Heart left ventricle (tissue), 16 donors: ENCODE results near the gene PAM16. TPM values are rescaled to one million over a fixed set of nuclear protein-coding genes. Genes with fewer than 3 reads are reported as not detected.

Experiments used
- ATAC-seq, 4 donors: fragments of 200-7000 bp; cut with Tn5 transposase; one replicate each; pipeline ENCODE4 v1.9.1; 2020 to 2022; ENCODE audit warnings: moderate library complexity in 4 of 4, mild to moderate bottlenecking in 3 of 4, moderate number of reproducible peaks in 1 of 4
- DNase-seq, 5 donors: peaks; one replicate each; pipeline ENCODE4 v3.0.0-alpha.2; 2020
- H3K27ac ChIP-seq, 12 donors: fragments of 200-600 bp; sonication (generic) in 4 of 12; one replicate each; pipeline versions ENCODE4 v1.5.0 to v1.8.0; 2016 to 2022; ENCODE audit warnings: mild to moderate bottlenecking in 2 of 12
- H3K27me3 ChIP-seq, 9 donors: fragments of 200-600 bp; sonication (generic) in 2 of 9; one replicate each; pipeline versions ENCODE4 v1.5.1 to v1.8.0; 2016 to 2022; ENCODE audit warnings: mild to moderate bottlenecking in 3 of 9
- H3K36me3 ChIP-seq, 9 donors: fragments of 200-600 bp; sonication (generic) in 2 of 9; one replicate each; pipeline versions ENCODE4 v1.5.0 to v1.8.0; 2018 to 2022; ENCODE audit warnings: mild to moderate bottlenecking in 2 of 9
- H3K4me1 ChIP-seq, 12 donors: fragments of 200-600 bp; sonication (generic) in 4 of 12; one replicate each; pipeline versions ENCODE4 v1.5.0 to v1.8.0; 2016 to 2022; ENCODE audit warnings: mild to moderate bottlenecking in 3 of 12
- H3K4me3 ChIP-seq, 12 donors: fragments of 200-600 bp; sonication (generic) in 4 of 12; one replicate each; pipeline versions ENCODE4 v1.5.0 to v1.8.0; 2017 to 2022; ENCODE audit warnings: mild to moderate bottlenecking in 9 of 12, moderate library complexity in 4 of 12
- H3K9me3 ChIP-seq, 12 donors: fragments of 200-600 bp; sonication (generic) in 4 of 12; one replicate each; pipeline versions ENCODE4 v1.5.0 to v1.8.0; 2016 to 2022; ENCODE audit warnings: mild to moderate bottlenecking in 1 of 12
- CTCF ChIP-seq, 12 donors: fragments of 200-600 bp; sonication (generic) in 4 of 12; IDR thresholded peaks; one replicate each; pipeline versions ENCODE4 v1.5.0 to v1.8.0; 2018 to 2022; ENCODE audit warnings: antibody characterized with exemption in 12 of 12, mild to moderate bottlenecking in 5 of 12
- POLR2A ChIP-seq, 2 donors: fragments of 450-650 bp; IDR thresholded peaks; one replicate each; pipeline ENCODE4 v1.6.1; 2017; ENCODE audit warnings: antibody characterized with exemption in 2 of 2, mild to moderate bottlenecking in 2 of 2, moderate library complexity in 2 of 2
- WGBS, 4 donors: extraction: QIAGEN DNeasy Blood & Tissue Kit in 2 of 4; methylation state at CpG; one replicate each; pipeline versions ENCODE4 v1.1.5 to v1.1.7; 2013 to 2018; 5-methylcytosine and 5-hydroxymethylcytosine counted together
- intact Hi-C, 10 donors: fragments of 100-400 bp; cut with DNase I; formaldehyde crosslinking; loops; one replicate each; pipeline versions ENCODE4 v1.11.1 to v1.14.2; 2022
- polyA plus RNA-seq, 2 donors: library from polyadenylated mRNA; stranded (reverse); fragments of 200-250 nt; gene quantifications; one replicate each; pipeline ENCODE4 v1.2.3, GENCODE V29; 2013
- total RNA-seq, 9 donors: library from RNA; depleted of rRNA in 2 of 9; stranded (reverse); fragments of >200 nt in 2 of 9; fragmentation: NEBNext Ultra II Directional in 3 of 9; extraction: Animal tissue kit (Norgen Biotek cat#: 25700) in 3 of 9; gene quantifications; one replicate each; pipeline versions ENCODE4 v1.1.0 to v1.2.4, GENCODE V29; 2016 to 2023
- donor health status: ischemic (EF 13 %, LVEDD 7.1; RV severe dilation, severe dysfunction).
- donor health status: healthy with polysubstance abuse.
- donor health status: DM: no; HTN: yes; CAD: no.
- donor health status: DM: no; HTN: no; CAD: no.
- donor health status: ischemic (EF 25% LVEDD 6.9; RV normal size, moderate dysfunction).
- donor health status: ischemic (EF 25% LVEDD 5.7; RV mildly dilated, moderate dysfunction).
- donor health status: healthy.
- donor health status: DM: yes; HTN: yes; CAD: no.
- donor health status: ischemic (EF 35%, LVEDD 5.7; RV mildly dilated, moderate dysfunction).
- donor health status: nonischemic (EF 11% LVEDD 7.7; RV severe dilation, severe dysfunction).
- donor health status: DM: yes; HTN: yes; CAD: no.
- donor health status: PGD.
- donor health status: ischemic (EF 29% LVEDD 5.4; RV normal size, mild dysfunction).
- donor health status: nonischemic (EF 23%, LVEDD 6.1; RV moderate dilation, normal function).

Gene PAM16
- total and polyA plus RNA-seq, 11 donors: 32.7 to 210 (median 65.0) TPM

DNA sequence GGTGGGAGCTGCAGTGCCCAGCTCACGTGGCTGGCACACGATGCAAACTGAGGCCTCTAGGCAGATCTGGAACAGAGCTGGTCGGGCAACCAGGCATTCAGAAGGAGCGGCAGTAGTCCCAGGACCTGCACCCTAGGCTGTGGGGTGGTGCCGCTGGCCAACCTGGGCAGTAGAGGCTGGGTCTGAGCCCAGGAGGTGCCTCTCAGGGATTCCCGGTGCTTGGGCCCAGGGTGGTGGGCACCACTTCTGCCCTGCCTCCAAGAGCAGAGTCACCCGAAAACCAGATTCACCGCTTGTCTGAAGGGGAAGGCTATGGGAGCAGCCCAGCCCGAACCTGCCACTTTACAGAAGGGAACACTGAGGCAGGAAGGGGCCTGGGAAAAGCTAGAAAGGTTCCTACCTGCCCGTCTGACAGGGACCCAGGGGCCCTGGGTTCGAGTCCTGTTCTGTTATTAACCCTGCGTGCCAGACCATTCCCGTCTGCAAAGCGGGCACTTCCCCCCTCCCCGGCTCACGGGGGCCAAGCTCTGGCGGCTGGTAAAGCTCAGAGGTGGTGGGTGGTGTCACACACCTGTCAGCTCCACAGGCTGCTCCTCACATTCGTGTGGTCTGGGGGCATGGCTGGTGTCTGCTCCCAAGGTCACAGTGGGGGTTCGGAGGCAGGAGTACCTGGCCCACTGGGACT is 18.4 kb downstream of the PAM16 start:
- TF ChIP-seq POLR2A (IDR thresholded peaks at IDR 0.05): no peak
- no peak for TF ChIP-seq CTCF (IDR thresholded peaks at IDR 0.05)
- intact Hi-C loops: loop anchor here in 6 of 10 donors (5.0 to 10.0 kb wide), 4 partner anchors 128 to 348 kb away; no protein-coding TSS in a partner anchor
- WGBS, 4 donors: 86 to 91% (median 87%) methylated on average over 10 to 19 of the region's 19 CpGs
- Histone ChIP-seq H3K27ac (no peak overlapping the region), H3K27me3 (no peaks in the 10 kb centered on the region), H3K36me3 (peaks cover 0 to 55% (median 45%) of the 10 kb centered on the region in 9 donors), H3K9me3 (no peaks in the 10 kb centered on the region), H3K4me1 (peaks cover 6 to 31% (median 28%) of the 10 kb centered on the region in 12 donors), H3K4me3 (no peak overlapping the region)
- DNase-seq (no peak), ATAC-seq (no peak)

- peaks cover 0 to 48% (median 40%) of the 10 kb centered on the region in 9 donors for H3K36me3 ChIP-seq
- H3K27me3 ChIP-seq: no peaks in the 10 kb centered on the region
- ATAC-seq (no peak), DNase-seq (no peak)
- no peak overlapping the region for H3K27ac ChIP-seq
- H3K9me3 ChIP-seq: no peaks in the 10 kb centered on the region
- intact Hi-C loops: loop anchor here in 6 of 10 donors (5.0 to 10.0 kb wide), 4 partner anchors 127 to 347 kb away; no protein-coding TSS in a partner anchor
- peaks cover 6 to 38% (median 33%) of the 10 kb centered on the region in 12 donors for H3K4me1 ChIP-seq
- no peak overlapping the region for H3K4me3 ChIP-seq
- 87 to 91% (median 89%) methylated on average over 9 to 14 of the region's 14 CpGs for WGBS, 4 donors
- no peak for TF ChIP-seq CTCF (IDR thresholded peaks at IDR 0.05)
Measured at GRCh38 chr16:4332083-4332482, 19.0 kb downstream of the PAM16 start.

GRCh38 chr16:4330277-4330874 is 20.7 kb downstream of the PAM16 start:
- Histone ChIP-seq H3K27me3 (no peaks in the 10 kb centered on the region), H3K36me3 (peaks cover 0 to 31% (median 24%) of the 10 kb centered on the region in 9 donors), H3K27ac (peak overlapping the region in 7 of 12 donors; percentile 80 to 98 (median 95)), H3K4me3 (no peak overlapping the region), H3K9me3 (no peaks in the 10 kb centered on the region), H3K4me1 (peaks cover 6 to 54% (median 41%) of the 10 kb centered on the region in 12 donors)
- DNase-seq (peak; percentile 84 to 93 (median 85)), ATAC-seq (peak; percentile 52 to 66 (median 60))
- intact Hi-C loops: loop anchor here in 7 of 10 donors (1.0 to 10.0 kb wide), 7 partner anchors 42 to 348 kb away; no protein-coding TSS in a partner anchor
- no peak for TF ChIP-seq POLR2A (IDR thresholded peaks at IDR 0.05)
- peak; percentile 95 to 100 (median 97) for TF ChIP-seq CTCF (IDR thresholded peaks at IDR 0.05)
- WGBS, 4 donors: 47 to 57% (median 48%) methylated on average over 12 to 14 of the region's 14 CpGs
